B cell (primary cell): Measurements from ENCODE around the gene WDR82.

Experiments used
- CTCF ChIP-seq: fragments of 200-600 bp; IDR thresholded peaks from one replicate; pipeline ENCODE4 v1.8.0; 2022; ENCODE audit warnings: antibody characterized with exemption, mild to moderate bottlenecking
- EZH2 ChIP-seq: IDR thresholded peaks from 2 replicates; pipeline ENCODE4 v1.6.1; 2012; ENCODE audit warnings: borderline replicate concordance, low read depth, mild to moderate bottlenecking, moderate library complexity, low read length; ENCODE audit not compliant: insufficient read depth, poor library complexity, severe bottlenecking

- no peak for TF ChIP-seq CTCF
- TF ChIP-seq EZH2, result no peak
Measured at GRCh38 chr3:52270252-52270754, 8.1 kb downstream of the WDR82 start.
